A549 (cell line): ENCODE measurements around the gene PIK3R4. TPM values are rescaled to one million over a fixed set of nuclear protein-coding genes. Genes with fewer than 3 reads are reported as not detected.

Source experiments
- ATAC-seq, 2 experiments: fragments of 200-7000 bp in 1 of 2; fragments of >200 bp in 1 of 2; cut with Nextera tagmentation in 1 of 2; cut with Tn5 transposase in 1 of 2; 3 replicates each; pipeline versions ENCODE4 v1.8.0 to v1.9.1; 2018 to 2020; ENCODE audit warnings: mild to moderate bottlenecking in 1 of 2, moderate library complexity in 1 of 2
- CTCF ChIA-PET: fragments of 300-600 bp; sonication (Branson Sonifier 250); formaldehyde crosslinking; extraction: SDS; loops from one replicate; lab custom pipeline; 2021; ENCODE audit warnings: antibody characterized with exemption, inconsistent platforms; lab: Yijun Ruan, JAX
- POLR2A ChIA-PET: fragments of 350-600 bp; formaldehyde crosslinking; extraction: SDS; loops from one replicate; lab custom pipeline; 2021; ENCODE audit warnings: antibody characterized with exemption, inconsistent platforms; lab: Yijun Ruan, JAX
- DNase-seq, 2 experiments: peaks; one replicate each; pipeline versions ENCODE4 v3.0.0 to v3.0.0-alpha.2; 2011 to 2016; ENCODE audit warnings: low read depth in 1 of 2, low spot score in 1 of 2
- FAIRE-seq: peaks from 2 replicates; lab custom pipeline; 2011; peaks lifted over from hg19 to GRCh38; lab: Jason Lieb, UNC
- H3K27ac ChIP-seq, 2 experiments: fragments of >200 bp; sonication (Bioruptor Twin); formaldehyde crosslinking; 3 replicates each; pipeline ENCODE4 v1.5.1; 2016 to 2017
- H3K4me1 ChIP-seq: fragments of >200 bp; sonication (Bioruptor Twin); formaldehyde crosslinking; 3 replicates; pipeline ENCODE4 v1.6.1; 2016
- H3K4me2 ChIP-seq: fragments of >200 bp; sonication (Bioruptor Twin); formaldehyde crosslinking; 3 replicates; pipeline ENCODE4 v1.6.1; 2016
- H3K4me3 ChIP-seq: fragments of >200 bp; sonication (Bioruptor Twin); formaldehyde crosslinking; 3 replicates; pipeline ENCODE4 v1.5.1; 2016
- H3K9me3 ChIP-seq: fragments of >200 bp; sonication (Bioruptor Twin); formaldehyde crosslinking; 3 replicates; pipeline ENCODE4 v1.6.1; 2016
- CBX2 ChIP-seq: fragments of 200-600 bp; sonication (generic); IDR thresholded peaks from 2 replicates; pipeline ENCODE4 v1.6.1; 2016; ENCODE audit warnings: low read depth, mild to moderate bottlenecking, borderline replicate concordance
- CBX8 ChIP-seq: fragments of 200-600 bp; sonication (generic); IDR thresholded peaks from 2 replicates; pipeline ENCODE4 v1.6.1; 2016
- CHD2 ChIP-seq: fragments of 150-350 bp; IDR thresholded peaks from 2 replicates; pipeline ENCODE4 v1.6.1; 2014; ENCODE audit warnings: low read length; ENCODE audit not compliant: partially characterized antibody
- CHD4 ChIP-seq: fragments of 200-600 bp; sonication (generic); IDR thresholded peaks from 2 replicates; pipeline ENCODE4 v1.6.1; 2016; ENCODE audit warnings: antibody characterized with exemption, mild to moderate bottlenecking, borderline replicate concordance
- CTCF ChIP-seq: fragments of >200 bp; sonication (Bioruptor Twin); formaldehyde crosslinking; IDR thresholded peaks from 3 replicates; pipeline ENCODE4 v1.5.1; 2016
- EHF ChIP-seq: fragments of 250-450 bp; sonication (Bioruptor Pico); IDR thresholded peaks from 2 replicates; pipeline ENCODE4 v1.5.0; 2020; ENCODE audit warnings: mild to moderate bottlenecking
- ELK1 ChIP-seq: fragments of 150-350 bp; IDR thresholded peaks from 2 replicates; pipeline ENCODE4 v1.6.1; 2014; ENCODE audit warnings: low read depth, mild to moderate bottlenecking, low read length
- EP300 ChIP-seq, 2 experiments: fragments of >200 bp; sonication (Bioruptor Twin); formaldehyde crosslinking; IDR thresholded peaks; 2 replicates in 1 of 2; 3 replicates in 1 of 2; pipeline ENCODE4 v1.6.1; 2016 to 2017
- FOXS1 ChIP-seq: fragments of 250-450 bp; sonication (Bioruptor Pico); IDR thresholded peaks from 2 replicates; pipeline ENCODE4 v1.5.0; 2020; ENCODE audit warnings: mild to moderate bottlenecking, moderate library complexity
- GATA3 ChIP-seq: IDR thresholded peaks from 2 replicates; pipeline ENCODE4 v1.6.1; 2012; ENCODE audit warnings: borderline replicate concordance
- HDAC2 ChIP-seq: fragments of 200-600 bp; sonication (generic); IDR thresholded peaks from 2 replicates; pipeline ENCODE4 v1.6.1; 2016
- HES2 ChIP-seq: fragments of >200 bp; sonication (Bioruptor Twin); formaldehyde crosslinking; IDR thresholded peaks from 2 replicates; pipeline ENCODE4 v1.6.1; 2016
- HMGXB4 ChIP-seq: fragments of 250-450 bp; sonication (Bioruptor Pico); IDR thresholded peaks from 2 replicates; pipeline ENCODE4 v1.5.0; 2021; ENCODE audit warnings: mild to moderate bottlenecking, moderate library complexity, borderline replicate concordance
- JUN ChIP-seq, 2 experiments: fragments of >200 bp; sonication (Bioruptor Twin); formaldehyde crosslinking; IDR thresholded peaks; 2 replicates in 1 of 2; 3 replicates in 1 of 2; pipeline ENCODE4 v1.6.1; 2016 to 2017
- KDM1A ChIP-seq: fragments of 200-600 bp; sonication (generic); IDR thresholded peaks from 2 replicates; pipeline ENCODE4 v1.6.1; 2016; ENCODE audit warnings: low read depth, mild to moderate bottlenecking
- KDM5A ChIP-seq: fragments of 200-600 bp; sonication (generic); IDR thresholded peaks from 2 replicates; pipeline ENCODE4 v1.6.1; 2016; ENCODE audit warnings: antibody characterized with exemption, mild to moderate bottlenecking
- MAFK ChIP-seq: fragments of 450-650 bp; IDR thresholded peaks from 2 replicates; pipeline ENCODE4 v1.6.1; 2014; ENCODE audit not compliant: partially characterized antibody
- NR3C1 ChIP-seq: fragments of >200 bp; sonication (Bioruptor Twin); formaldehyde crosslinking; IDR thresholded peaks from 3 replicates; pipeline ENCODE4 v1.6.1; 2017
- POLR2AphosphoS2 ChIP-seq: conservative IDR thresholded peaks from 2 replicates; pipeline ENCODE4 v1.6.1; 2012; ENCODE audit warnings: low read length, improper control_type of control experiment, inconsistent platforms
- RAD21 ChIP-seq, 2 experiments: fragments of >200 bp in 1 of 2; sonication (Bioruptor Twin) in 1 of 2; formaldehyde crosslinking in 1 of 2; IDR thresholded peaks in 1 of 2; conservative IDR thresholded peaks in 1 of 2; 2 replicates in 1 of 2; 3 replicates in 1 of 2; pipeline ENCODE4 v1.6.1; 2012 to 2018; ENCODE audit warnings: inconsistent platforms in 1 of 2
- RCOR1 ChIP-seq: fragments of 150-350 bp; IDR thresholded peaks from 2 replicates; pipeline ENCODE4 v1.6.1; 2014; ENCODE audit warnings: antibody characterized with exemption, low read length, low read depth
- RNF2 ChIP-seq: fragments of 200-600 bp; sonication (generic); IDR thresholded peaks from 2 replicates; pipeline ENCODE4 v1.6.1; 2016; ENCODE audit warnings: low read depth, mild to moderate bottlenecking, antibody characterized with exemption, moderate library complexity, borderline replicate concordance
- TFCP2L1 ChIP-seq: fragments of 250-450 bp; sonication (Bioruptor Pico); IDR thresholded peaks from 2 replicates; pipeline ENCODE4 v1.5.0; 2021; ENCODE audit warnings: mild to moderate bottlenecking
- TP53 ChIP-seq: fragments of 250-450 bp; sonication (Bioruptor Pico); IDR thresholded peaks from 2 replicates; pipeline ENCODE4 v1.5.0; 2021; ENCODE audit warnings: mild to moderate bottlenecking, moderate library complexity
- ZC3H11A ChIP-seq: fragments of 450-650 bp; IDR thresholded peaks from 2 replicates; pipeline ENCODE4 v1.6.1; 2014; ENCODE audit warnings: antibody characterized with exemption, mild to moderate bottlenecking
- ZFP36 ChIP-seq: fragments of 450-650 bp; IDR thresholded peaks from 2 replicates; pipeline ENCODE4 v1.6.1; 2014; ENCODE audit warnings: borderline replicate concordance; ENCODE audit not compliant: partially characterized antibody
- ZSCAN20 ChIP-seq: fragments of 250-450 bp; sonication (Bioruptor Pico); IDR thresholded peaks from 2 replicates; pipeline ENCODE4 v1.8.0; 2022; ENCODE audit warnings: mild to moderate bottlenecking, moderate library complexity
- WGBS: methylation state at CpG from one replicate; pipeline ENCODE4 v1.1.6; 2017; ENCODE audit errors: missing lambda C conversion rate; 5-methylcytosine and 5-hydroxymethylcytosine counted together
- polyA plus RNA-seq, 4 experiments: library from polyadenylated mRNA; depleted of rRNA in 3 of 4; stranded (reverse); fragments of >200 nt; fragmentation: RNase III in 1 of 4; extraction: RNeasy Plus Mini Kit Qiagen cat#74134 plus additional on column Dnase treatment in 1 of 4; gene quantifications; 2 replicates in 3 of 4; 3 replicates in 1 of 4; pipeline ENCODE4 v1.2.3, GENCODE V29; 2011 to 2017

The PIK3R4 gene
- polyA plus RNA-seq, 2 of the 4 experiments (the other 2 are of a cell fraction): 18.2 to 27.8 TPM

- Histone ChIP-seq H3K4me3 (no peak overlapping the region), H3K27ac (no peak overlapping the region), H3K9me3 (no peaks in the 10 kb centered on the region), H3K4me2 (no peak overlapping the region), H3K4me1 (no peaks in the 10 kb centered on the region)
- ATAC-seq (no peak), DNase-seq (no peak), FAIRE-seq (no peak)
- ChIA-PET CTCF (no interaction called here), POLR2A (no interaction called here)
- no peak for TF ChIP-seq RNF2
- TF ChIP-seq HDAC2: no peak
- no peak for TF ChIP-seq CHD4
- no peak for TF ChIP-seq MAFK
- TF ChIP-seq CHD2: no peak
- no peak for TF ChIP-seq NR3C1
- TF ChIP-seq FOXS1: no peak
- TF ChIP-seq HMGXB4: no peak
- no peak for TF ChIP-seq POLR2AphosphoS2
- TF ChIP-seq TFCP2L1 (CRISPR knock-in tag): no peak
- no peak for TF ChIP-seq ELK1
- TF ChIP-seq RAD21 (conservative IDR thresholded peaks at IDR 0.05 in 1 of 2, IDR thresholded peaks at IDR 0.05 in 1 of 2): no peak
Observed at GRCh38 chr3:130772129-130772528, 25.5 kb upstream of the PIK3R4 start.

GRCh38 chr3:130770644-130771043 lies 24.0 kb upstream of the PIK3R4 start:
- TF ChIP-seq HES2 (no peak), JUN (IDR thresholded peaks at IDR 0.05) (no peak), TFCP2L1 (CRISPR knock-in tag) (no peak), MAFK (no peak), GATA3 (no peak), KDM5A (no peak), EHF (CRISPR knock-in tag) (no peak)
- FAIRE-seq (no peak), DNase-seq (no peak), ATAC-seq (no peak)
- ChIA-PET POLR2A (no interaction called here), CTCF (no interaction called here)
- H3K4me2 ChIP-seq: no peak overlapping the region
- H3K4me3 ChIP-seq: no peak overlapping the region
- H3K9me3 ChIP-seq: no peaks in the 10 kb centered on the region
- WGBS: 9% methylated on average over 2 of the region's 2 CpGs
- no peak overlapping the region for H3K27ac ChIP-seq
- H3K4me1 ChIP-seq: no peaks in the 10 kb centered on the region

GRCh38 chr3:130761730-130762311 lies 15.2 kb upstream of the PIK3R4 start:
- ChIA-PET CTCF (interaction anchor here (1.2 to 2.0 kb wide), 4 partner anchors 25 to 140 kb away, joined by 3 to 17 read pairs (median 5); partner anchors contain the start of gene ATP2C1), POLR2A (no interaction called here)
- 53% methylated on average over 9 of the region's 9 CpGs for WGBS
- no peak for DNase-seq
- H3K4me1 ChIP-seq: 0 out of 3 replicates have a peak, but pooled peaks cover 6% of the 10 kb centered on the region
- no peak overlapping the region for H3K27ac ChIP-seq
- H3K4me2 ChIP-seq: no peak overlapping the region
- ATAC-seq: no peak
- no peak for FAIRE-seq
- no peaks in the 10 kb centered on the region for H3K9me3 ChIP-seq
- TF ChIP-seq RCOR1: no peak
- TF ChIP-seq ZC3H11A: no peak
- TF ChIP-seq CTCF: no peak
- TF ChIP-seq CBX8: no peak
- TF ChIP-seq MAFK: no peak
- TF ChIP-seq HDAC2: no peak
- no peak for TF ChIP-seq CBX2
- TF ChIP-seq ZFP36: no peak
- TF ChIP-seq ZSCAN20 (CRISPR knock-in tag): no peak
- no peak for TF ChIP-seq EP300 (IDR thresholded peaks at IDR 0.05)
- TF ChIP-seq HES2: no peak
- no peak for TF ChIP-seq TP53
- TF ChIP-seq KDM1A: no peak
- TF ChIP-seq, all 56 proteins: peak for 0
- H3K4me3 ChIP-seq: no peak overlapping the region
